DOHH2 (cell line): ENCODE measurements around the gene DCLK3.

ENCODE experiments used
- H3F3A ChIP-seq: fragments of 200-600 bp; sonication (generic), shearing (Covaris generic); 2 replicates; pipeline ENCODE4 v1.6.0; 2016; ENCODE audit warnings: antibody characterized with exemption, mild to moderate bottlenecking; ENCODE audit not compliant: control insufficient read depth, insufficient read depth
- H3K27ac ChIP-seq: fragments of 200-600 bp; sonication (generic); 2 replicates; pipeline ENCODE4 v1.5.1; 2014; ENCODE audit warnings: low read depth, mild to moderate bottlenecking, low read length, moderate library complexity
- H3K27me3 ChIP-seq: fragments of 200-600 bp; sonication (generic); 2 replicates; pipeline ENCODE4 v1.6.1; 2014; ENCODE audit warnings: mild to moderate bottlenecking, low read length, mixed read lengths; ENCODE audit not compliant: control insufficient read depth
- H3K36me3 ChIP-seq: fragments of 200-600 bp; sonication (generic); 2 replicates; pipeline ENCODE4 v1.6.1; 2014; ENCODE audit warnings: mild to moderate bottlenecking, low read length, moderate library complexity, mixed read lengths; ENCODE audit not compliant: control insufficient read depth
- H3K4me1 ChIP-seq: fragments of 200-600 bp; sonication (generic); 2 replicates; pipeline ENCODE4 v1.6.1; 2014; ENCODE audit warnings: mild to moderate bottlenecking, low read length, mixed read lengths; ENCODE audit not compliant: control insufficient read depth
- H3K4me2 ChIP-seq: fragments of 200-600 bp; sonication (generic); 2 replicates; pipeline ENCODE4 v1.6.0; 2014; ENCODE audit warnings: mild to moderate bottlenecking, low read length, moderate library complexity
- H3K4me3 ChIP-seq: fragments of 200-600 bp; sonication (generic); 2 replicates; pipeline ENCODE4 v1.5.1; 2014; ENCODE audit warnings: mild to moderate bottlenecking, low read length, mixed read lengths
- H3K79me2 ChIP-seq: fragments of 200-600 bp; sonication (generic); 2 replicates; pipeline ENCODE4 v1.6.1; 2014; ENCODE audit warnings: mild to moderate bottlenecking, low read length, mixed read lengths; ENCODE audit not compliant: control insufficient read depth
- H3K9me2 ChIP-seq: fragments of 200-600 bp; sonication (generic); replicated peaks from 2 replicates; pipeline ENCODE4 v1.6.1; 2014; ENCODE audit warnings: mild to moderate bottlenecking, low read length, mixed read lengths; ENCODE audit not compliant: control insufficient read depth
- H3K9me3 ChIP-seq: fragments of 200-600 bp; sonication (generic); 2 replicates; pipeline ENCODE4 v1.6.1; 2014; ENCODE audit warnings: antibody characterized with exemption, low read length, mixed read lengths; ENCODE audit not compliant: control insufficient read depth, insufficient read depth
- H4K20me1 ChIP-seq: fragments of 200-600 bp; sonication (generic); 2 replicates; pipeline ENCODE4 v1.6.0; 2014; ENCODE audit warnings: low read depth, mild to moderate bottlenecking, antibody characterized with exemption, low read length, moderate library complexity; ENCODE audit not compliant: control insufficient read depth, insufficient read depth
- CTCF ChIP-seq: fragments of 200-600 bp; sonication (generic); IDR thresholded peaks from one replicate; pipeline ENCODE4 v1.5.1; 2014; ENCODE audit warnings: antibody characterized with exemption, mild to moderate bottlenecking, low read depth, low read length; ENCODE audit not compliant: poor library complexity, severe bottlenecking
- EZH2phosphoT487 ChIP-seq: fragments of 200-600 bp; sonication (generic); IDR thresholded peaks from 2 replicates; pipeline ENCODE4 v1.6.1; 2017; ENCODE audit warnings: borderline replicate concordance, mild to moderate bottlenecking, antibody characterized with exemption, low read length, moderate library complexity, mixed read lengths

DCLK3 gene

GRCh38 chr3:36786921-36787890 is 22.9 kb upstream of the DCLK3 start:
- Histone ChIP-seq H3K9me3 (no peaks in the 10 kb centered on the region), H3K4me1 (no peaks in the 10 kb centered on the region), H3F3A (no peaks in the 10 kb centered on the region), H3K9me2 (no peaks in the 10 kb centered on the region), H3K27me3 (0 out of 2 replicates have a peak, but pooled peaks cover 10% of the 10 kb centered on the region), H3K79me2 (no peaks in the 10 kb centered on the region), H3K4me3 (no peak overlapping the region), H4K20me1 (no peaks in the 10 kb centered on the region), H3K27ac (no peak overlapping the region), H3K4me2 (no peak overlapping the region), H3K36me3 (no peaks in the 10 kb centered on the region)
- TF ChIP-seq EZH2phosphoT487, result no peak
- TF ChIP-seq CTCF, result no peak

GRCh38 chr3:36784138-36784635 is 19.8 kb upstream of the DCLK3 start:
- Histone ChIP-seq H3F3A (no peaks in the 10 kb centered on the region), H3K4me2 (no peak overlapping the region), H3K4me3 (no peak overlapping the region), H3K27ac (no peak overlapping the region), H3K27me3 (0 out of 2 replicates have a peak, but pooled peaks cover 8% of the 10 kb centered on the region), H3K36me3 (no peaks in the 10 kb centered on the region), H4K20me1 (no peaks in the 10 kb centered on the region), H3K4me1 (no peaks in the 10 kb centered on the region), H3K9me3 (no peaks in the 10 kb centered on the region), H3K79me2 (no peaks in the 10 kb centered on the region), H3K9me2 (no peaks in the 10 kb centered on the region)
- TF ChIP-seq CTCF (no peak), EZH2phosphoT487 (no peak)

- H3K9me2 ChIP-seq, result no peaks in the 10 kb centered on the region
- H3F3A ChIP-seq, result no peaks in the 10 kb centered on the region
- no peaks in the 10 kb centered on the region for H4K20me1 ChIP-seq
- TF ChIP-seq EZH2phosphoT487 (no peak), CTCF (no peak)
- peaks cover 15% of the 10 kb centered on the region for H3K27me3 ChIP-seq
- H3K79me2 ChIP-seq, result no peaks in the 10 kb centered on the region
- H3K4me3 ChIP-seq, result no peak overlapping the region
- no peaks in the 10 kb centered on the region for H3K4me1 ChIP-seq
- H3K4me2 ChIP-seq, result no peak overlapping the region
- no peak overlapping the region for H3K27ac ChIP-seq
- no peaks in the 10 kb centered on the region for H3K36me3 ChIP-seq
- H3K9me3 ChIP-seq, result no peaks in the 10 kb centered on the region
These were observed 13.3 kb upstream of the DCLK3 start for GRCh38 chr3:36777424-36778218.
